Cortex of kidney (tissue), 1 donor: Measurements from ENCODE around the gene NOTCH3.

Experiments
- DNase-seq: peaks from one replicate; lab custom pipeline; 2025; lab: John Stamatoyannopoulos, UW

NOTCH3 gene

GRCh38 chr19:15235781-15236180 is 35.0 kb upstream of the NOTCH3 start:
- no peak for DNase-seq

GRCh38 chr19:15234431-15235130 is 33.8 kb upstream of the NOTCH3 start:
- no peak for DNase-seq

GRCh38 chr19:15231271-15231670 is 30.5 kb upstream of the NOTCH3 start:
- DNase-seq: no peak

GRCh38 chr19:15227261-15227660 is 26.5 kb upstream of the NOTCH3 start:
- no peak for DNase-seq

GRCh38 chr19:15225760-15226159 is 25.0 kb upstream of the NOTCH3 start:
- no peak for DNase-seq

GRCh38 chr19:15223649-15224361 is 23.0 kb upstream of the NOTCH3 start:
- no peak for DNase-seq

- no peak for DNase-seq
Observed at GRCh38 chr19:15222738-15223648, 22.2 kb upstream of the NOTCH3 start.

- DNase-seq: no peak
Observed at GRCh38 chr19:15220833-15221232, 20.0 kb upstream of the NOTCH3 start.

GRCh38 chr19:15218501-15218900 is 17.7 kb upstream of the NOTCH3 start:
- DNase-seq: no peak

GRCh38 chr19:15216363-15216762 is 15.6 kb upstream of the NOTCH3 start:
- no peak for DNase-seq

GRCh38 chr19:15213715-15214381 is 13.1 kb upstream of the NOTCH3 start:
- no peak for DNase-seq

- DNase-seq: no peak
Observed at GRCh38 chr19:15212711-15213110, 11.9 kb upstream of the NOTCH3 start.

- DNase-seq: no peak
Observed at GRCh38 chr19:15210323-15210781, 9.6 kb upstream of the NOTCH3 start.

- no peak for DNase-seq
Observed at GRCh38 chr19:15201374-15202023, 704 bp upstream of the NOTCH3 start.

- DNase-seq: no peak
Observed at GRCh38 chr19:15199661-15200552, 888 bp downstream of the NOTCH3 start.

- DNase-seq: no peak
Observed at GRCh38 chr19:15198951-15199660, 1.7 kb downstream of the NOTCH3 start.

GRCh38 chr19:15197942-15198341 is 2.9 kb downstream of the NOTCH3 start:
- DNase-seq: no peak

GRCh38 chr19:15197275-15197941 is 3.4 kb downstream of the NOTCH3 start:
- DNase-seq: no peak

- DNase-seq: no peak
Observed at GRCh38 chr19:15196360-15197005, 4.3 kb downstream of the NOTCH3 start.
